AG09319 (cell line): Measurements from ENCODE around the gene ALOX15.
"Not testable (repeated sequence)": the region's sequence is repeated elsewhere in the genome, so short reads cannot be mapped to it uniquely, and the experiment has no call there.

Experiments used
- DNase-seq: peaks from one replicate; pipeline ENCODE4 v3.0.0-alpha.2; 2010; ENCODE audit warnings: low read depth; ENCODE audit errors: extremely low read depth
- CTCF ChIP-seq: IDR thresholded peaks from 2 replicates; pipeline ENCODE4 v1.5.1; 2011; ENCODE audit warnings: low read depth, mild to moderate bottlenecking, inconsistent platforms, low read length, moderate library complexity

Gene ALOX15

DNA sequence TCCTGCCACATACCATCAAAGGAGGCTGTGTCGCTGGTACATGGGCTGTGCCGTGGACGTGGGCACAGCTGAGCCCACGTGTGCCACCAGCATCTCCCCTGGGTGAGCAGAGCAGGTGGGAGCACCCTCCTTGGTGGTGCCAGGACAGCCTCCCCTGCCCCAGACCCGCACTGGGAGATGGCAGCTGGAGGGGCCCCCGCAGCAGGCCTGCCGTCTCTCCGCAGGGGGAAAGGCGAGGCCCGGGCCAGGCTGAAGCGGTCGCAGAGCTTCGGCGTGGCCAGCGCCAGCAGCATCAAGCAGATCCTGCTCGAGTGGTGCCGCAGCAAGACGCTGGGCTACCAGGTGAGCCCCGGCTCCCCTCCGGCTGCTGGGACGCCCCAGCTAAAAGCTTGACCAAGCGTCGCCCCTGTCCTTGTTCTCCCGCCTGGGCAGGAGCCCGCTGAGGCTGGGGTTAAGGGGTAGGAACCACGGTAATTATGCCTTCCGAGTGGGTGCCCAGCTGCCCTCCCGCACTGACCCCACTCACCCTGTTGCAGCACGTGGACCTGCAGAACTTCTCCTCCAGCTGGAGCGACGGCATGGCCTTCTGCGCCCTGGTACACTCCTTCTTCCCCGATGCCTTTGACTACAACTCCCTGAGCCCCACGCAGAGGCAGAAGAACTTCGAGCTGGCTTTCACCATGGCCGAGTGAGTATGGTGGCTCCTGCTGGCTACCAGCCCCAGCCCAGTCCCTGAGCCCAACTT is 44.7 kb downstream of the ALOX15 start:
- no peak for TF ChIP-seq CTCF
- no peak for DNase-seq

DNA sequence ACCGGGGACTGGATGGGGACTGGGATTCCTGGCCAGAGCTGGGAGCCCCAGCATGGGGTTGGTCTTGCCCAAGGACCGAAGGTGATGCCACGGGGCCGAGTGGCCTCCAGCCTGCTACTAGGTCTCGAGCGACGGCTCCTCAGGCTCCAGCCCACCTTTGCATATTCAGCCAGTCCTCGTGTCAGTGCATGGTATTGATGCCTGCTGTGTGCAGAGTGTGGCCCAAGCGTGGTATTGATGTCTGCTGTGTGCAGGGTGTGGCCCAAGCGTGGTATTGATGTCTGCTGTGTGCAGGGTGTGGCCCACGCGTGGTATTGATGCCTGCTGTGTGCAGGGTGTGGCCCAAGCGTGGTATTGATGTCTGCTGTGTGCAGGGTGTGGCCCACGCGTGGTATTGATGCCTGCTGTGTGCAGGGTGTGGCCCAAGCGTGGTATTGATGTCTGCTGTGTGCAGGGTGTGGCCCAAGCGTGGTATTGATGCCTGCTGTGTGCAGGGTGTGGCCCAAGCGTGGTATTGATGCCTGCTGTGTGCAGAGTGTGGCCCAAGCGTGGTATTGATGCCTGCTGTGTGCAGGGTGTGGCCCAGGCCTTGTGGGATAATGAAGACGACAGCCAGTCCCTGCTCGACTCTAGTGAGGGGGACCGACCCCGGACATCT is 45.7 kb downstream of the ALOX15 start:
- not testable (repeated sequence) for DNase-seq

DNA sequence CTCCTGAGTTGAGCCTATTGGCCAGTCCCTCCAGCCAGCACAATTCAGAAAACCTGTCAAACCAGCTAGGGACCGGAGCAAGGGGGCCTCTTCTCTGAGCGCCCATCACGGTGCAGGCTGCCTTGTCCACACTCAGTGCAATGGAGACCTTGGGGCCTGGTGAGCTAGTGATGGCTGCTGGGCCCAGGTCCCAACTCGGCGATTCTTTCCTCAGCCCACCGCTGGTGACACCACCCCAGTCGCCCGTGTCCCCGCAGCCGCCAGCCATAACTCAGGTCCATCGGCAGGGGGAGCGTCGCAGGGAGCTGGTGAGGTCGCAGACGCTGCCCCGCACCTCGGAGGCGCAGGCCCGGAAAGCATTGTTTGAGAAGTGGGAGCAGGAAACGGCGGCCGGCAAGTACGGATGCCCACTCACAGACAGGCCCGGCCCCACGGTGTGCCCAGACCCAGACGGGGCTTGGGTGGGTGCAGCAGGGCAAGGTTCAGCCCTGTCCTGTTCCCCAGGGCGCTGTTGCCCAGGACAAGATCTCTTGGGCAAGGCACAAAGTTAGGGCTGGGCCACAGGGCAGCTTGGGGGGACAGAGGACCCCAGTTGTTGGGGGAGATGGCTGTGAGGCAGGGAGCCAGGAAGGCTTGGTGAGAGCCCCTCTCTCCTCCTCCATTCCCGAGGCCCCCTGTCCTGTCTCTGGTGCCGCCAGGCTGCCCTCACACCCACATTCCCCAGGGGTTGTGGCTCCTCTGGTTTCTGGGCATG is 46.4 kb downstream of the ALOX15 start:
- no peak for TF ChIP-seq CTCF
- no peak for DNase-seq

GRCh38 chr17:4594406-4594805 is 47.1 kb downstream of the ALOX15 start:
- no peak for DNase-seq
- TF ChIP-seq CTCF, result no peak

GRCh38 chr17:4593021-4593421 is 48.5 kb downstream of the ALOX15 start:
- TF ChIP-seq CTCF, result no peak
- no peak for DNase-seq

DNA sequence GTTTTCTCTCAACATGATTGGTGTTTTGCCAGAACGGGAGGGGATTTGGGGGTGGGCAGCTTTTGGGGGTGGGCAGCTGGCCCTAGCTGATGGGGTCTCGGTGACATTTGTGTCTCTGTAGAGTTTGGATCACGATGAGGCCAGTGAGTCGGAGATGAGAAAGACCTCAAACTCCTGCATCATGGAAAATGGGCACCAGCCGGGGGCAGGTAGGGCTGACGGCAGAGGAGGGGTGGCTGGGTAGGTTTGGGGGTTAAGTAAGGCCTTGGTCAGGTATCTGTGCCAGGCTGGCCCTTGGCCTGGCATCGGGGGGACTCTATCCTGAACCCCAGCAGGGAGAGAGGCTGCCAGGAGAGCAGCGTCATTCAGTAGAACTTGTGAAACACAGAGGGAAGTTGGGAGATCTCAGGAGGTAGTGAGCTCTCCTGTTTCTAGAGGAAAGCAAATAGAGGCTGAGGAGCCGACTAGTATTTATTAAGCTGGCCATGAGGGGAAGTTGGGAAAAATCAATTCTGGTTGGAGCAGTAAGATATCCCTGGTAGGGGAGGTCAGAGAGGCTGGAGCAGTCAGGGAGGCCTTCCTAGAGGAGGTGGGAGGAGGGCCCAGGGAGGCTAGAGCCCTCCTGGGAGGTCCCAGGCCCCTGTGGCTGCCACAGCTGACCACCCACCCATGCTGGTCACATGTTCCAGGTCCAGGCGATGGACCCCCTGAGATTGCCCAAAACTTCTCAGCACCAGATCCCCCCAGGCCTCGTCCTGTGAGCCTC is 49.1 kb downstream of the ALOX15 start:
- no peak for DNase-seq
- no peak for TF ChIP-seq CTCF

DNA sequence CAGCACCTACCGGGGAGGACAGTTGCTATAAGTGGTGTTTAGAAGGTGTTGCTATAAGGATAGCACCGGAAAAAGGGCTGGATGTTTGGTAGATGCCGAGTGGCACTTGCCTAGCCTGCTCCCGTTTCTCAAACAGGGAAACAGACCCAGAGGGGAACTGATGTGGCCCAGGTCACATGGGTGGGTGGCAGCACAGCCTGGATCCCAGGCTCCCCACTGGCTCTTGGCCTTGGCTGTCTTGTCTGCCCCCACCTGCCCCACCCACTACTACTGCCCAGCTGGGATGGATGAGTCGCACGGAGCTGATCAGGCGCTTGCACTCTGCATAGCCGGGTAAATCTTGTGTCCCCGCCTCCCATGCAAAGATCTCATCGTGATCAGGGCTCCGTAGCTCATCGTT is 49.9 kb downstream of the ALOX15 start:
- no peak for DNase-seq
- TF ChIP-seq CTCF, result no peak
